GM10847 (cell line): ENCODE measurements around the gene NXPE1.

Experiments used
- POLR2A ChIP-seq: IDR thresholded peaks from 2 replicates; pipeline ENCODE4 v1.6.1; 2011; ENCODE audit not compliant: insufficient read length; ENCODE audit errors: extremely low read depth

NXPE1 gene

GRCh38 chr11:114478768-114479167, 80.9 kb downstream of the NXPE1 start:
- TF ChIP-seq POLR2A = no peak

GRCh38 chr11:114478001-114478410, 81.7 kb downstream of the NXPE1 start:
- no peak for TF ChIP-seq POLR2A

GRCh38 chr11:114472661-114473060, 87.0 kb downstream of the NXPE1 start:
- no peak for TF ChIP-seq POLR2A
